Spleen (tissue), 11 donors: ENCODE data around the gene MED13L. TPM values are rescaled to one million over a fixed set of nuclear protein-coding genes. Genes with fewer than 3 reads are reported as not detected.

Experiments used
- DNase-seq: peaks from one replicate; pipeline ENCODE4 v3.0.0-alpha.2; 2020
- H3K27ac ChIP-seq, 8 donors: fragments of 200-600 bp; sonication (generic) in 7 of 8; 1 replicate in 4 of 8; 2 replicates in 4 of 8; pipeline versions ENCODE4 v1.5.0 to v1.8.0; 2016 to 2021; ENCODE audit warnings: inconsistent platforms in 4 of 8, mild to moderate bottlenecking in 4 of 8, moderate library complexity in 1 of 8
- H3K27me3 ChIP-seq, 7 donors: fragments of 200-600 bp; sonication (generic) in 6 of 7; replicated peaks in 1 of 7; 1 replicate in 4 of 7; 2 replicates in 3 of 7; pipeline versions ENCODE4 v1.5.0 to v1.8.0; 2016 to 2021; ENCODE audit warnings: inconsistent platforms in 3 of 7, mild to moderate bottlenecking in 1 of 7
- H3K36me3 ChIP-seq, 6 donors: fragments of 200-600 bp; sonication (generic) in 5 of 6; 1 replicate in 4 of 6; 2 replicates in 2 of 6; pipeline versions ENCODE4 v1.5.0 to v1.8.0; 2016 to 2021; ENCODE audit warnings: inconsistent platforms in 2 of 6
- H3K4me1 ChIP-seq, 6 donors: fragments of 200-600 bp; sonication (generic) in 5 of 6; 1 replicate in 3 of 6; 2 replicates in 3 of 6; pipeline versions ENCODE4 v1.5.0 to v1.8.0; 2016 to 2021; ENCODE audit warnings: inconsistent platforms in 3 of 6
- H3K4me3 ChIP-seq, 8 donors: fragments of 200-600 bp; sonication (generic) in 7 of 8; 1 replicate in 4 of 8; 2 replicates in 4 of 8; pipeline versions ENCODE4 v1.5.0 to v1.8.0; 2016 to 2021; ENCODE audit warnings: inconsistent platforms in 4 of 8, mild to moderate bottlenecking in 4 of 8, moderate library complexity in 2 of 8
- H3K9me3 ChIP-seq, 8 donors: fragments of 200-600 bp; sonication (generic) in 7 of 8; 1 replicate in 4 of 8; 2 replicates in 4 of 8; pipeline versions ENCODE4 v1.5.0 to v1.8.0; 2016 to 2021; ENCODE audit warnings: inconsistent platforms in 4 of 8
- CTCF ChIP-seq, 11 experiments: fragments of 200-600 bp in 7 of 11; fragments of 450-650 bp in 4 of 11; sonication (generic) in 4 of 11; IDR thresholded peaks in 8 of 11; conservative IDR thresholded peaks in 3 of 11; 1 replicate in 7 of 11; 2 replicates in 4 of 11; pipeline versions ENCODE4 v1.4.0 to v1.8.0; 2016 to 2021; ENCODE audit warnings: antibody characterized with exemption in 11 of 11, inconsistent platforms in 4 of 11, mild to moderate bottlenecking in 1 of 11
- POLR2A ChIP-seq, 3 donors: fragments of 450-650 bp; IDR thresholded peaks; one replicate each; pipeline ENCODE4 v1.5.1; 2017; ENCODE audit warnings: antibody characterized with exemption in 3 of 3, mild to moderate bottlenecking in 1 of 3
- POLR2AphosphoS5 ChIP-seq, 3 donors: sonication (generic); formaldehyde crosslinking; IDR thresholded peaks; one replicate each; pipeline ENCODE4 v1.5.1; 2017; ENCODE audit warnings: antibody characterized with exemption in 3 of 3
- WGBS, 5 donors: extraction: QIAGEN DNeasy Blood & Tissue Kit in 3 of 5; methylation state at CpG; one replicate each; pipeline versions ENCODE4 v1.1.5 to v1.1.7; 2013 to 2018; 5-methylcytosine and 5-hydroxymethylcytosine counted together
- intact Hi-C: fragments of 100-400 bp; cut with DNase I; formaldehyde crosslinking; loops from one replicate; pipeline ENCODE4 v1.15.0; 2023; ENCODE audit warnings: low total_unique reads
- polyA plus RNA-seq, 3 donors: library from polyadenylated mRNA; stranded (reverse); fragments of 200-250 nt; gene quantifications; one replicate each; pipeline ENCODE4 v1.2.1, GENCODE V29; 2013
- total RNA-seq, 7 donors: library from RNA; depleted of rRNA in 3 of 7; stranded (reverse); fragments of >200 nt in 3 of 7; fragmentation: NEBNext Ultra II Directional in 4 of 7; extraction: Animal tissue kit (Norgen Biotek cat#: 25700) in 4 of 7; gene quantifications; one replicate each; pipeline versions ENCODE4 v1.1.0 to v1.2.1, GENCODE V29; 2016 to 2021
- donor health status: healthy with polysubstance abuse.
- donor health status: DM: no; HTN: no; CAD: no; lungs with moderate emphysema.
- donor health status: DM: no; HTN: no; CAD: no.
- donor health status: Bipolar disorder and iron deficiency.
- donor health status: healthy.
- donor health status: DM: no; HTN: no; CAD: no.
- donor health status: DM: yes; HTN: yes; CAD: no.

The MED13L gene
- total and polyA plus RNA-seq, 10 donors: 13.4 to 255 (median 185) TPM

GRCh38 chr12:116276652-116277466, 634 bp downstream of the MED13L start:
- Histone ChIP-seq H3K36me3 (no peaks in the 10 kb centered on the region), H3K27me3 (no peaks in the 10 kb centered on the region), H3K4me1 (peaks cover 28 to 77% (median 52%) of the 10 kb centered on the region in 6 donors), H3K27ac (peak overlapping the region; percentile 83 to 99 (median 96)), H3K9me3 (no peaks in the 10 kb centered on the region), H3K4me3 (peak overlapping the region; percentile 63 to 88 (median 70))
- WGBS, 5 donors: 0 to 1% (median 1%) methylated on average over 35 to 103 of the region's 104 CpGs
- no peak for TF ChIP-seq CTCF (IDR thresholded peaks at IDR 0.05 in 8 of 11, conservative IDR thresholded peaks at IDR 0.05 in 3 of 11)
- peak; percentile 15 to 43 (median 40) for TF ChIP-seq POLR2AphosphoS5 (IDR thresholded peaks at IDR 0.05)
- TF ChIP-seq POLR2A (IDR thresholded peaks at IDR 0.05): no peak
- peak; percentile 95 for DNase-seq
- intact Hi-C loops: loop anchor here (10.0 kb wide), 2 partner anchors 328 to 398 kb away; no protein-coding TSS in a partner anchor

- TF ChIP-seq POLR2AphosphoS5 (IDR thresholded peaks at IDR 0.05) (no peak), POLR2A (IDR thresholded peaks at IDR 0.05) (no peak), CTCF (IDR thresholded peaks at IDR 0.05 in 8 of 11, conservative IDR thresholded peaks at IDR 0.05 in 3 of 11) (no peak)
These were observed 2.7 kb downstream of the MED13L start for GRCh38 chr12:116274551-116275375.

GRCh38 chr12:116273813-116274550, 3.5 kb downstream of the MED13L start:
- Histone ChIP-seq H3K4me1 (peaks cover 28 to 82% (median 69%) of the 10 kb centered on the region in 6 donors), H3K27me3 (no peaks in the 10 kb centered on the region), H3K36me3 (no peaks in the 10 kb centered on the region), H3K4me3 (peak overlapping the region in 2 of 8 donors; percentile 83 to 88), H3K27ac (no peak overlapping the region), H3K9me3 (no peaks in the 10 kb centered on the region)
- intact Hi-C loops: loop anchor here (10.0 kb wide), 2 partner anchors 331 to 401 kb away; no protein-coding TSS in a partner anchor
- DNase-seq: no peak
- WGBS, 5 donors: 47 to 52% (median 51%) methylated on average over 4 of the region's 4 CpGs
- TF ChIP-seq POLR2AphosphoS5 (IDR thresholded peaks at IDR 0.05) (no peak), POLR2A (IDR thresholded peaks at IDR 0.05) (no peak), CTCF (IDR thresholded peaks at IDR 0.05 in 8 of 11, conservative IDR thresholded peaks at IDR 0.05 in 3 of 11) (no peak)

More at GRCh38 chr12:116274551-116275375, 2.7 kb downstream of the MED13L start:
- H3K27me3 ChIP-seq: no peaks in the 10 kb centered on the region
- no peaks in the 10 kb centered on the region for H3K36me3 ChIP-seq
- WGBS, 5 donors: 40 to 47% (median 46%) methylated on average over 5 of the region's 5 CpGs
- peak overlapping the region in 1 of 8 donors; percentile 98 for H3K27ac ChIP-seq
- H3K9me3 ChIP-seq: no peaks in the 10 kb centered on the region
- H3K4me3 ChIP-seq: peak overlapping the region in 6 of 8 donors; percentile 67 to 88 (median 70)
- peaks cover 28 to 80% (median 65%) of the 10 kb centered on the region in 6 donors for H3K4me1 ChIP-seq
- DNase-seq: no peak
- intact Hi-C loops: loop anchor here (10.0 kb wide), 2 partner anchors 330 to 400 kb away; no protein-coding TSS in a partner anchor
